GM23248 (cell line): ENCODE data around the gene TMEM107. TPM values are rescaled to one million over a fixed set of nuclear protein-coding genes. Genes with fewer than 3 reads are reported as not detected.

ENCODE experiments used
- DNase-seq: peaks from one replicate; pipeline ENCODE4 v3.0.0-alpha.2; 2015
- H2AFZ ChIP-seq: fragments of 200-600 bp; sonication (generic); 2 replicates; pipeline ENCODE4 v1.6.1; 2016; ENCODE audit warnings: antibody characterized with exemption
- H3F3A ChIP-seq: fragments of 200-600 bp; sonication (generic); 2 replicates; pipeline ENCODE4 v1.6.1; 2016; ENCODE audit warnings: mild to moderate bottlenecking, antibody characterized with exemption, mixed run types; ENCODE audit not compliant: insufficient read depth
- H3K27ac ChIP-seq: fragments of 200-600 bp; sonication (generic); 2 replicates; pipeline ENCODE4 v1.5.1; 2016; ENCODE audit warnings: mild to moderate bottlenecking
- H3K27me3 ChIP-seq: fragments of 200-600 bp; sonication (generic); replicated peaks from 2 replicates; pipeline ENCODE4 v1.6.1; 2016; ENCODE audit warnings: mild to moderate bottlenecking; ENCODE audit not compliant: insufficient read depth
- H3K36me3 ChIP-seq: fragments of 200-600 bp; sonication (generic); 2 replicates; pipeline ENCODE4 v1.6.1; 2016; ENCODE audit warnings: low read depth, mild to moderate bottlenecking
- H3K4me1 ChIP-seq: fragments of 200-600 bp; sonication (generic); 2 replicates; pipeline ENCODE4 v1.6.1; 2016; ENCODE audit warnings: mild to moderate bottlenecking; ENCODE audit not compliant: insufficient read depth
- H3K4me2 ChIP-seq: fragments of 200-600 bp; sonication (generic); one replicate; pipeline ENCODE4 v1.6.1; 2016; ENCODE audit warnings: mild to moderate bottlenecking; ENCODE audit not compliant: unreplicated experiment
- H3K4me3 ChIP-seq: fragments of 200-600 bp; sonication (generic); 2 replicates; pipeline ENCODE4 v1.5.1; 2016; ENCODE audit warnings: mild to moderate bottlenecking
- H3K79me2 ChIP-seq: fragments of 200-600 bp; sonication (generic); 2 replicates; pipeline ENCODE4 v1.6.1; 2016; ENCODE audit warnings: mild to moderate bottlenecking; ENCODE audit not compliant: insufficient read depth
- H3K9ac ChIP-seq: fragments of 200-600 bp; sonication (generic); 2 replicates; pipeline ENCODE4 v1.6.1; 2016; ENCODE audit warnings: mild to moderate bottlenecking
- H3K9me2 ChIP-seq: fragments of 200-600 bp; sonication (generic); 2 replicates; pipeline ENCODE4 v1.6.1; 2016; ENCODE audit warnings: mixed run types, mild to moderate bottlenecking, moderate library complexity; ENCODE audit not compliant: insufficient read depth
- H3K9me3 ChIP-seq: fragments of 200-600 bp; sonication (generic); one replicate; pipeline ENCODE4 v1.6.1; 2017; ENCODE audit warnings: low read depth
- H4K20me1 ChIP-seq: fragments of 200-600 bp; sonication (generic); 2 replicates; pipeline ENCODE4 v1.6.0; 2016; ENCODE audit not compliant: insufficient read depth
- EZH2 ChIP-seq: fragments of 200-600 bp; sonication (generic); IDR thresholded peaks from 2 replicates; pipeline ENCODE4 v1.6.1; 2018; ENCODE audit warnings: antibody characterized with exemption, mild to moderate bottlenecking; ENCODE audit not compliant: insufficient read depth, poor library complexity, severe bottlenecking
- EZH2phosphoT487 ChIP-seq: fragments of 200-600 bp; sonication (generic); IDR thresholded peaks from 2 replicates; pipeline ENCODE4 v1.6.1; 2018; ENCODE audit warnings: antibody characterized with exemption, moderate library complexity, mild to moderate bottlenecking, low read depth; ENCODE audit not compliant: insufficient read depth
- WGBS, 2 experiments: methylation state at CpG; one replicate each; pipeline ENCODE4 v1.1.6; 2015 to 2017; ENCODE audit warnings: low lambda C conversion rate in 2 of 2, low coverage in 1 of 2; ENCODE audit errors: missing lambda C conversion rate in 2 of 2; 5-methylcytosine and 5-hydroxymethylcytosine counted together
- in situ Hi-C: fragments of 300-500 bp; cut with MboI; formaldehyde crosslinking; loops from 2 replicates; pipeline ENCODE4 v1.15.0; 2020
- polyA plus RNA-seq: library from polyadenylated mRNA; unstranded; fragments of >200 nt; fragmentation: Nextera tagmentation; extraction: Ambion mirVana; gene quantifications from 2 replicates; pipeline ENCODE4 v1.2.1, GENCODE V29; 2016
- total RNA-seq: library from RNA; depleted of rRNA; stranded (reverse); fragments of >200 nt; shearing (Covaris generic); gene quantifications from 2 replicates; pipeline ENCODE4 v1.2.3, GENCODE V29; 2014

TMEM107 gene
- total and polyA plus RNA-seq, 2 experiments from 2014 or later: 11.6 to 20.9 TPM

DNA sequence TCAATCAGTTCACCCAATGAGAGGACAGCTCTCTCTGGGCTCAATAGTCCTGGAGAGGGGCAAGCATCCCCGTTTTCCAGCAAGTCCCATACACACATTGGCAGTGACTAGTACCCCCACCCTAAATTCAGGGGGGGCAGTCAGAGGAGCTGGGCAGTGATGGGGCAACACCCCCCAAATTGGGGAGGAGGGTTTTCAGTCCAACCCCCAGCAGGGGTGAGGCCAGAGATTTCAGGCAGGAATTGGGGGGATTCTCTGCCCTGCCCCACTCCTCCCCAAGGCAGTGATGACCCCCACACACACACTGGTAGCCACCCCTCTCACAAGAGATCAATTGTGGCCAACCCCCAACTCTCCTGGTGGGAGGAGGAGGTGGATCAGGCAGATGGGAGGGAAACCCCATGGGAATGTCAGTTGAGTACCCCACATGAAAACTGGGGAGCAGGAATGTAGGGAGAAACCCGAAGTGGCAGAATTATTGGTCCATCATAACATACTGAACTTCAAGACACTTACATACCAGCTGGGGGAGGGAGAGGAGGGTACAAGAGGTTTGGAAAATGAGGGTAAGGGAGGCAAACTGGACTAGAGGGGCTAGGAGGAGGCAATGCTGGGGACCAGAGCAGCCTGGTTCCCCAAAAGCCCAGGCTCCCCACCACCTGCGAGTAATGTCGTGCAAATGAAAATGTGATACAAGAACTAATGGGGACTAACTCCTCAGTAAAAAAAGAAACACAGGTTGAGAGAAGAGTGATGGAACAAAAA is 16.5 kb downstream of the TMEM107 start:
- H3K36me3 ChIP-seq: no peaks in the 10 kb centered on the region
- no peaks in the 10 kb centered on the region for H4K20me1 ChIP-seq
- H3F3A ChIP-seq: peaks cover 31% of the 10 kb centered on the region
- no peak for DNase-seq
- H2AFZ ChIP-seq: no peak overlapping the region
- 71 to 74% methylated on average over 4 of the region's 4 CpGs for WGBS, 2 experiments
- no peaks in the 10 kb centered on the region for H3K9me2 ChIP-seq
- H3K9ac ChIP-seq: no peak overlapping the region
- H3K27ac ChIP-seq: no peak overlapping the region
- H3K79me2 ChIP-seq: peaks cover 33% of the 10 kb centered on the region
- H3K27me3 ChIP-seq: no peaks in the 10 kb centered on the region
- H3K4me2 ChIP-seq: no peak overlapping the region
- no peaks in the 10 kb centered on the region for H3K9me3 ChIP-seq
- in situ Hi-C loops: no loop called here
- no peak for TF ChIP-seq EZH2
- TF ChIP-seq EZH2phosphoT487: no peak
- H3K4me3 ChIP-seq: no peak overlapping the region
- H3K4me1 ChIP-seq: peaks cover 43% of the 10 kb centered on the region

DNA sequence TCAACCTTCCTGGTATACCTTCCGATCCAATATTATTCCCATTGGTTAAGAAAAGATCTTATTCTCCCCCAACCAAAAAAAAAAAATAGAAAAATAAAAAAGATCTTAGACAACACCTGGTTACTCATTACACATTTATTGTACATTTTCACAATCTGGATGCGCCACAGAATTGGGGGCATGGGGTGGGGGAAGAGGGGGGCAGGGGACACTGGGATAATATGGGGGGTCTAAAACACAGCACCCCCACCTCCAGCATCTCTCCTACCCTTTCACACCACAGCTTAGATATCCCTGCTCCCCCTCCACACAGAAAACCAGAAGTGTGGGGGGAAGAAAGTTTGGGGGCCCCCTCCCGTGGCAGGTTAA is 17.2 kb downstream of the TMEM107 start:
- H3K27me3 ChIP-seq: no peaks in the 10 kb centered on the region
- peaks cover 40% of the 10 kb centered on the region for H3K4me1 ChIP-seq
- H3K36me3 ChIP-seq: no peaks in the 10 kb centered on the region
- H3K9me3 ChIP-seq: no peaks in the 10 kb centered on the region
- H4K20me1 ChIP-seq: no peaks in the 10 kb centered on the region
- H3K9ac ChIP-seq: no peak overlapping the region
- peaks cover 27% of the 10 kb centered on the region for H3F3A ChIP-seq
- no peak overlapping the region for H3K27ac ChIP-seq
- H3K4me2 ChIP-seq: no peak overlapping the region
- 48 to 60% methylated on average over 3 of the region's 3 CpGs for WGBS, 2 experiments
- no peak for DNase-seq
- peaks cover 36% of the 10 kb centered on the region for H3K79me2 ChIP-seq
- no peak overlapping the region for H3K4me3 ChIP-seq
- in situ Hi-C loops: no loop called here
- no peak overlapping the region for H2AFZ ChIP-seq
- H3K9me2 ChIP-seq: no peaks in the 10 kb centered on the region
- TF ChIP-seq EZH2phosphoT487 (no peak), EZH2 (no peak)

DNA sequence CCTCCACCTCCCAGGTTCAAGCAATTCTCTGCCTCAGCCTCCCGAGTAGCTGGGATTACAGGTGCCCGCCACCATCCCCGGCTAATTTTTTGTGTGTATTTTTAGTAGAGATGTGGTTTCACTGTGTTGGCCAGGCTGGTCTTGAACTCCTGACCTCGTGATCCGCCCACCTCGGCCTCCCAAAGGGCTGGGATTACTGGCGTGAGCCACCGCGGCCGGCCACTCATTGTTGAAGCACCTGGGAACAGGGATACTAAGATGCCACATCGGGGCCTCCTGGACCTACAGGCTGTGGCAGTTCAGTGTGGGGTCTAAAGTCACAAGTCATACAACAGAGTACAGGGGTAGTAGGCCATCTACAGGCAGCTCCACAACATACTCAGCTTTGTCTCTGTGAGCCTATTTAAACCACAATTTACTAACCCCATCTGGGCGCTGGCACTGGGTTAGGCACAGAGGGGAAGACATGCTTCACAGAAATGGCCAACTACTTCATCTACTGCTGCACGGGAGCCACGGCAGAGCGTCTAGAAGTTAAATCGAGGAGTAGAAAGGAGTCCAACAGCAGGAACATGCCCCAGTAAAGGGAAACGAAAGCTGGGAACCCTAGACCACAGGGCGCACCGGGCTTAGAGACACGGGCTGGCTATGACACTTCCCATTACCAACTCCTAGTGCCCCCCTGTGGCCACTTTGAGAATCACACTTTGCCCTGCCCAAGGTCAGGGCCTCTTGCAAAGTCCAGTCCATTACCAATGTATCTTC is 17.7 kb downstream of the TMEM107 start:
- Histone ChIP-seq H3K9ac (peak overlapping the region; percentile 64), H3K27ac (peak overlapping the region; percentile 99), H3F3A (peaks cover 24% of the 10 kb centered on the region), H3K4me1 (peaks cover 38% of the 10 kb centered on the region), H3K9me2 (no peaks in the 10 kb centered on the region), H3K4me2 (no peak overlapping the region), H3K9me3 (no peaks in the 10 kb centered on the region), H3K4me3 (no peak overlapping the region), H4K20me1 (no peaks in the 10 kb centered on the region), H3K27me3 (no peaks in the 10 kb centered on the region), H2AFZ (no peak overlapping the region), H3K79me2 (peaks cover 36% of the 10 kb centered on the region), H3K36me3 (no peaks in the 10 kb centered on the region)
- no peak for TF ChIP-seq EZH2phosphoT487
- no peak for TF ChIP-seq EZH2
- DNase-seq: peak; percentile 92
- in situ Hi-C loops: no loop called here
- WGBS, 2 experiments: 48 to 53% methylated on average over 20 of the region's 20 CpGs

DNA sequence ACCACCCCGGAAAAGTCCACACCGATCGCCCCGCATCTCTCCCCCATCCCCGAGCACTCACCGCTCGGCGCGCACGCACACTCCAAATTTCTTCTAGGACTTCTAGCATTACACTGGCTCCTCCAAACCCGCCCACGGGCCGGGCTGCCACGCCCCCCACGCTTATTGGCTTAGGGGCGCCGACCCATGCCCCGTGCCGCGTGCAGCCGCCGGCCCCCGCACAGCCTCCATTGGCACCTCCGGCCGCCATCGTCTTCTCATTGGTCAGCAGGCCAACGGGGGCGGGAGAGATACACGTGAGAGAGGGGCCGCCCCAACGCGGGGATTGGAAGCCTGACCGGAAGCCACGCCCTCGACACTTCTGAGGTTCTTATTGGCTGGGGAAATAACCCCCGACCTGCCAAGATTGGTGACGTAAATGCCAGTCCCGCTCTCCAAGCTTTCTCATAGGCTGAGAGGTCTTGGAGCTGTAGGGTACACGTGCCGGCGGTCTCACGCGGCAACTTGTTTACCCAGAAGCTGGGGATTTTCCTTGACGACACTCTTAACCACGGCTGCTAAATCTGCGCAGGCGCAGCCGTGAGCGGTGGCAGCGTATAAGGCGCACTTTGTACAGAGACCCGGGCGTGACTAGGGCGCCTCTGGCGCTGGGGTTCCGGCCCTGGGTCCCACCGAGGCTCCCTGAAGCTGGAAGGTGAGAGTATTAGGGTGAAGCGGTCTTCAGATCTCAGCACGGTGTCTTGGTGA is 19.8 kb downstream of the TMEM107 start:
- H3K79me2 ChIP-seq: peaks cover 24% of the 10 kb centered on the region
- H3F3A ChIP-seq: peaks cover 30% of the 10 kb centered on the region
- H3K4me3 ChIP-seq: peak overlapping the region; percentile 79
- H3K4me2 ChIP-seq: peak overlapping the region; percentile 84
- H2AFZ ChIP-seq: no peak overlapping the region
- no peaks in the 10 kb centered on the region for H3K27me3 ChIP-seq
- no peaks in the 10 kb centered on the region for H3K9me3 ChIP-seq
- H3K9me2 ChIP-seq: no peaks in the 10 kb centered on the region
- H4K20me1 ChIP-seq: no peaks in the 10 kb centered on the region
- in situ Hi-C loops: no loop called here
- H3K4me1 ChIP-seq: peaks cover 40% of the 10 kb centered on the region
- 0% methylated on average over 55 to 59 of the region's 59 CpGs for WGBS, 2 experiments
- TF ChIP-seq EZH2 (no peak), EZH2phosphoT487 (no peak)
- DNase-seq: peak; percentile 100
- H3K36me3 ChIP-seq: no peaks in the 10 kb centered on the region
- peak overlapping the region; percentile 100 for H3K27ac ChIP-seq
- H3K9ac ChIP-seq: peak overlapping the region; percentile 99
